ENCODE measurements around the gene CRYAA.
A peak's percentile ranks its signal among the peaks of the same experiment; 100 is the strongest.
"Not testable (repeated sequence)": the region's sequence is repeated elsewhere in the genome, so short reads cannot be mapped to it uniquely, and the experiment has no call there.

The CRYAA gene

GRCh38 chr21:43176621-43177020 is 7.8 kb downstream of the CRYAA start:
- intact Hi-C loops (cut with DNase I); DNase-seq: not testable (repeated sequence)

- intact Hi-C loops (cut with DNase I); DNase-seq: not testable (repeated sequence)
These were observed 8.5 kb downstream of the CRYAA start for GRCh38 chr21:43177043-43177906.

GRCh38 chr21:43178175-43178826 is 9.5 kb downstream of the CRYAA start:
- DNase-seq; intact Hi-C loops (cut with DNase I): not testable (repeated sequence)

- intact Hi-C loops (cut with DNase I); DNase-seq: not testable (repeated sequence)
These were observed 12.2 kb downstream of the CRYAA start for GRCh38 chr21:43181033-43181432.

- intact Hi-C loops (cut with DNase I); DNase-seq: not testable (repeated sequence)
These were observed 18.5 kb downstream of the CRYAA start for GRCh38 chr21:43187268-43187667.

GRCh38 chr21:43187715-43188114 is 18.9 kb downstream of the CRYAA start:
- intact Hi-C loops (cut with DNase I), result no loop called here
- DNase-seq, result peak in 1 of 10 donors; percentile 2

GRCh38 chr21:43188181-43188580 is 19.4 kb downstream of the CRYAA start:
- peak in 2 of 10 donors; percentile 72 to 80 for DNase-seq
- intact Hi-C loops (cut with DNase I), result no loop called here

- intact Hi-C loops (cut with DNase I), result no loop called here
- peak in 9 of 10 donors; percentile 48 to 93 (median 67) for DNase-seq
These were observed 19.9 kb downstream of the CRYAA start for GRCh38 chr21:43188592-43189210.

GRCh38 chr21:43189936-43190335 is 21.1 kb downstream of the CRYAA start:
- intact Hi-C loops (cut with DNase I), result no loop called here
- peak in 2 of 10 donors; percentile 7 to 54 for DNase-seq

- intact Hi-C loops (cut with DNase I), result no loop called here
- peak in 1 of 10 donors; percentile 38 for DNase-seq
These were observed 21.7 kb downstream of the CRYAA start for GRCh38 chr21:43190544-43190943.

- intact Hi-C loops (cut with DNase I), result no loop called here
These were observed 22.1 kb downstream of the CRYAA start for GRCh38 chr21:43190951-43191350.

GRCh38 chr21:43191521-43191920 is 22.7 kb downstream of the CRYAA start:
- intact Hi-C loops (cut with DNase I), result no loop called here
- peak in 1 of 10 donors; percentile 63 for DNase-seq

More at GRCh38 chr21:43190951-43191350, 22.1 kb downstream of the CRYAA start:
- DNase-seq, result peak in 2 of 10 donors; percentile 34 to 36

- DNase-seq, result no peak
- intact Hi-C loops (cut with DNase I), result no loop called here
These were observed 23.2 kb downstream of the CRYAA start for GRCh38 chr21:43191971-43192370.

- peak in 3 of 10 donors; percentile 78 to 91 (median 83) for DNase-seq
- intact Hi-C loops (cut with DNase I), result no loop called here
These were observed 23.8 kb downstream of the CRYAA start for GRCh38 chr21:43192501-43193081.

- intact Hi-C loops (cut with DNase I), result no loop called here
- DNase-seq, result peak in 2 of 10 donors; percentile 32 to 59
These were observed 24.4 kb downstream of the CRYAA start for GRCh38 chr21:43193088-43193650.

GRCh38 chr21:43193651-43194302 is 25.0 kb downstream of the CRYAA start:
- DNase-seq, result peak in 2 of 10 donors; percentile 71 to 76
- intact Hi-C loops (cut with DNase I), result no loop called here

- intact Hi-C loops (cut with DNase I), result no loop called here
- peak in 1 of 10 donors; percentile 61 for DNase-seq
These were observed 25.7 kb downstream of the CRYAA start for GRCh38 chr21:43194303-43195120.

- DNase-seq, result peak in 2 of 10 donors; percentile 64 to 77
- intact Hi-C loops (cut with DNase I), result no loop called here
These were observed 26.6 kb downstream of the CRYAA start for GRCh38 chr21:43195121-43196021.

Measured in posterior cingulate gyrus (tissue), 11 donors.